Epidermal melanocyte (primary cell): ENCODE measurements around the gene FAM169A.
"Not testable (repeated sequence)": the region's sequence is repeated elsewhere in the genome, so short reads cannot be mapped to it uniquely, and the experiment has no call there.

Experiments
- DNase-seq: peaks from one replicate; pipeline ENCODE4 v3.0.0; 2011; ENCODE audit warnings: low spot score; ENCODE audit not compliant: insufficient read length

FAM169A gene

DNA sequence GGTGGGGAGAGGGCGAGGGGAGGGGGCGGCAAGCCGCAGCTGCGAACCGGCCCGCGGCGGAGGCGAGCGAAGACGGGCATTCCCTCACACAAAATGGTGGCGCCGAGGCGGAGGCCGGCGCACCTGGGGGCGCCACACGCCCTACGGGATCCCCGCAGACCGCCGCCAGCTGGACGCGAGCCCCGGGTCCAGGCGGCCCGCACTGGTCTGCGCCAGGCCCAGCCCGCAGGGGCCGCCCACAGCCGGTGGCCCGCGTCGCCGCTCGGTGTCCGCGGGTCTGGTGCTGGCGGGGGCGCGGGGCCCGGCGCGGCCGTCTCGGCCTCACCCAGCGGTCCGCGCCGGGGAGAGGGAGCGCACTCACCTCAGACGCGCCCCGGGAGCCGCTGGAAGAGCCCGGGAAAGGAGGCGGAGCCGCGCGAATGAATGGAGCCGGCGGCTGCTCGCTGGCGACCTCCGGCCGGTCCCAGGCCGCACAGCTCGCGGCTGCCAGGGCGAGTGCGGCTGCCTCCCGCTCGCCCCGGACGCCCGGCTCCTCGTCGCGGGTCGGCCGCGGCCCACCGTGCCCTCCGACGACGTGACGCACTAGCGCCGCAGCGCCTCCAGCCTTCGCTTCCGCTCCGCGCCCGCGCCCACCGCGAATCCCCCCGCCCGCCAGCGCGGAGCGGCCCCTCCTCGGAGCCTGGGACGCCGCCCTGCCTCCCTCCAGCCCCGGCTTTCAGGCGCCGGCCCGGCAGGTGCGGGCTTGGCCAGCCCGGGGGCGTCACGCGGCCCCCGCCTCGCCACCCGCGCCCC is at the start of gene FAM169A:
Gene FAM169A (minus strand): TSS at position 584 of the 792 bp plus-strand sequence. CDS start 24,711 bp downstream, outside the sequence.
- no peak for DNase-seq

- DNase-seq = no peak
These were observed 49.3 kb upstream of the FAM169A start for GRCh38 chr5:74915488-74915887.

DNA sequence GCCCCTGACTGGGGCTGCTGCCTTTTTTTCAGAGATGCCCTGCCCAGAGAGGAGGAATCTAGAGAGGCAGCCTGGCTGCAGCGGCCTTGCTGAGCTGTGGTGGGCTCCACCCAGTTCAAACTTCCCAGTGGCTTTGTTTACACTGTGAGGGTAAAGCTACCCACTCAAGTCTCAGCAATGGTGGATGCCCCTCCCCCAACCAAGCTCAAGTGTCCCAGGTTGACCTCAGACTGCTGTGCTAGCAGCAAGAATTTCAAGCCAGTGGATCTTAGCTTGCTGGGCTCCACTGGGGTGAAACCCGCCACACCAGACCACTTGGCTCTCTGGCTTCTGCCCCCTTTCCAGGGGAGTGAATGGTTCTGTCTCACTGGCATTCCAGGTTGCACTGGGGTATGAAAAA is 45.2 kb upstream of the FAM169A start:
- DNase-seq = not testable (repeated sequence)

- DNase-seq = not testable (repeated sequence)
These were observed 43.7 kb upstream of the FAM169A start for GRCh38 chr5:74909888-74910287.

GRCh38 chr5:74908237-74908636 is 42.0 kb upstream of the FAM169A start:
- DNase-seq = not testable (repeated sequence)

DNA sequence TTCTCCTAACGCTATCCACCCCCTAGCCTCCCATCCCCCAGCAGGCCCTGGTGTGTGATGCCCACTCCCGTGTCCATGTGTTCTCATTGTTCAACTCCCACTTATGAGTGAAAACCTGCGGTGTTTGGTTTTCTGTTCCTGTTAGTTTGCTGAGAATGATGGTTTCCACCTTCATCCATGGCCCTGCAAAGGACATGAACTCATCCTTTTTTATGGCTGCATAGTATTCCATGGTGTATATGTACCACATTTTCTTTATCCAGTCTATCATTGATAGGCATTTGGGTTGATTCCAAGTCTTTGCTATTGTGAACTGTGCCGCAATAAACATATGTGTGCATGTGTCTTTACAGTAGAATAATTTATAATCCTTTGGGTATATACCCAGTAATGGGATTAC is 38.5 kb upstream of the FAM169A start:
- not testable (repeated sequence) for DNase-seq

DNA sequence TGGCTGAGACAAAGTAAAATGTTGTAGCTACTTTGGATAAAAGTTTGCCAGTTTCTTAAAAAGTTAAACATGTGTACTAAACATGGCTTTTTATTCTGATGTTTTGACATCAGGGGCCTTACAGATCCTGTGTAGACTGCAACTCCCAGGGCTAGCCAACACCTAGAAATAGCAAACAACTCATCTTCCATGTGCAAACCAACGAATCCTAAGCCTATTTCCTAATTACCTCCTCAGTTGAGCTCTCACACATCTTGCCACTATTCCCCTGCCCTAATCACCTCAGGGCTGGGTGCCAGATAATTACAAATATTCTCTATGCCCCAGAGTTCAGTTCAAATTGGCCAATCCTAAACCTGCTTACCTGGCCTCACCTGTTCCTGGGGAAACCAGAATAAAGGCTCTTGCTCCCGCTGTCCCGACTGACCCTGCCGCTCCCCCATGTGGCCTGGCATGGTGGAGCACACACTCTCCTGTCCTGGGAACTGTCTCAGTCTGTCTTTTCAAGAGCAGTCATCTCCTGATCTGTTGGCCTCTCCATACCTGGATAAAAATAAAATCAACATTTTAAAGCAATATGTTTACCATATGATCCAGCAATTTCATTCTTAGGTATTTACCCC is 37.1 kb upstream of the FAM169A start:
- DNase-seq = no peak

- no peak for DNase-seq
These were observed 30.9 kb upstream of the FAM169A start for GRCh38 chr5:74897049-74897448.

DNA sequence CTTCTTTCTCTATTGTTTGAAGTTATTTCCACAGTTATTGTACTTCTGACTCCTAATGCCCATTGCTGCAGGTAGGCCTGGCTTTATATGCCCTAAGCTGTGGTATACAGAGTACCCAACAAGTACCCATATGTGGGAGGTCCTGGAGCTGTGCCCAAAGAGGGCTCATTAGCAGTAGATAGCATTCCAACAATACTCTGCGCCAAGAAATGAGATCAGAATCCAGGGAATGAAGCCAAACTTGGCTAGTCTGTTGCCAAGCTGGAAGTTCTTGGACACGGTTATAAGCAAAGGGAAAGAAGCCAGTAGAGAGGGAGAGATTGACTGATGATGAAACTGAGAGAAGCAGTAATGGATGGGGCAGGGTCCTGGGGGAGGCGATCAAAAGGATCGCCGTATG is 29.7 kb upstream of the FAM169A start:
- DNase-seq = no peak

- DNase-seq = no peak
These were observed 28.2 kb upstream of the FAM169A start for GRCh38 chr5:74894351-74894750.

DNA sequence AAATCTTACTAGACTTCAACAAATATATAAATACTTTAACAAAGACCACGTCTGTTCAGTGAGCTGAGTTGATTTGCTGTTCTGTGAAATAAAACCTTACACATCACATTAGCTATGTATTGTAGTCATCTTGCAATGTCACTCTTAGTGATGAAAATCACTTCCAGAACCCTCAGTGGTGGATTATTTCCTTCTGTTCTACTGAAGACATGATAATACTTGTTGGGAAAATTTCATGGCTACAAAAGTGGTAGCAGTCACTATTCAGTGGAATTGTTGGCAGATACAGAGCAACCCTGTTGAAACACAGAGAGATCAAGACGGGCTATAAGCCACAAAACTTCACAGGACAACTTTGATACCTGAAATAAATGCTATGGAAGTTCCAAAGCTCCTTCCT is 26.7 kb upstream of the FAM169A start:
- DNase-seq = no peak

- DNase-seq = no peak
These were observed 23.4 kb upstream of the FAM169A start for GRCh38 chr5:74889523-74890105.

DNA sequence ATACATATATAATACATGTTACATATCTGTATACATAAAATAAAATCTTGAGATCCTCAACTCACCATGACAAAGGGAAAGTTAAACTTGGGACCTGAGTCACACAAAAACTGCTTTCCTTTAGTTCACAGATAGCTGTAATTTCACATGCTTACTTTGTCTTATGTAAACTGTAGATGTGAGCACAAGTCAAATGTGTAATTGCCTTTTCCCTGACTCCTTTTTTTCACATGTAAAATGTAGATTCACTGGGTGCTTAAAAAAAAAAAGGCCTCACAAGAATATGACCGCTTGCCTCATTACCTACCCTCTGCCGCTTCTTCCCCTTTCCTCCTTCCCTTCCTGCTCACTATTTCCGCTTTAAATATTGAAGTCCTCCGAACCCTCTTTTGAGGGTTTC is 21.9 kb upstream of the FAM169A start:
- DNase-seq = no peak

DNA sequence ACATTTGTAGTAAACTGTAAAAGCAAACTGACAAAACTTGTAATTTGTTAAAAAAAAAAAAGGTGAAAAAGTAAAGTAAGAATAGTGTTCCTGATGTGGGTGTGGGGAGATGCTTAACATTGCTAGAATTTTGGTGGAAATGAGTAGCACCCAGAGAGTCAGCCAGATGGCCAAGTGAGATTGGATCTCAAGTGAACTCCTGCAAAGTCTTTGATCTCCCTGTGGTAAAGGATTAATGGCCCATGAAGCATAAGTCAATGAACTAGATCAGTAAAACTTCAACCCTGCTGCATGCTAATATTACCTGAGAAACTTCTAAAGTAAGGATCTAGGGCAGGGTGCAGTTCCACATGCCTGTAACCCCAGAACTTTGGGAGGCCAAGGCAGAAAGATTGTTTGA is 19.0 kb upstream of the FAM169A start:
- DNase-seq = no peak

DNA sequence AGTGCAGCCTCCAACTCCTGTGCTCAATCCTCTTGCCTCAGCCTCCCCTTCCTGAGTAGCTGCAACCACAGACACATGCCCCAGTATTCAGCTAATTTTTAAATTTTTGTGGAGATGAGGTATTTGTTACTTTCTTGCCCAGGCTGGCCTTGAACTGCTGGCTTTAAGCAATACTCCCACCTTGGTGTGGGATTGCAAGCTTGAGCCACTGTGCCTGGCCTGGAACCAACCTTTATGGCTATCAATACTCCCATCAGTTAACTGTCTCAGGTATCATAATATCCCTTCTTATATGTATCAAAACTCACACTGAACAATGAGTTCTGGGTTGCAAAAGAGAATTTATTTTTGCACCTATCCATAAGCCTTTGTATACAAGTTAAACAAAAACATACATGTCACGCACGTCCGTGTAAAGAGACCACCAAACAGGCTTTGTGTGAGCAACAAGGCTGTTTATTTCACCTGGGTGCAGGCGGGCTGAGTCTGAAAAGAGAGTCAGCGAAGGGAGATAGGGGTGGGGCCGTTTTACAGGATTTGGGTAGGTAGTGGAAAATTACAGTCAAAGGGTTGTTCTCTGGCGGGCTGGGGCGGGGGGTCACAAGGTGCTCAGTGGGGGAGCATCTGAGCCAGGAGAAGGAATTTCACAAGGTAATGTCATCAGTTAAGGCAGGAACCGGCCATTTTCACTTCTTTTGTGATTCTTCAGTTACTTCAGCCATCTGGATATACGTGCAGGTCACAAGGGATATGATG is 16.4 kb upstream of the FAM169A start:
- not testable (repeated sequence) for DNase-seq

- peak; percentile 26 for DNase-seq
These were observed 11.6 kb upstream of the FAM169A start for GRCh38 chr5:74877624-74878304.

DNA sequence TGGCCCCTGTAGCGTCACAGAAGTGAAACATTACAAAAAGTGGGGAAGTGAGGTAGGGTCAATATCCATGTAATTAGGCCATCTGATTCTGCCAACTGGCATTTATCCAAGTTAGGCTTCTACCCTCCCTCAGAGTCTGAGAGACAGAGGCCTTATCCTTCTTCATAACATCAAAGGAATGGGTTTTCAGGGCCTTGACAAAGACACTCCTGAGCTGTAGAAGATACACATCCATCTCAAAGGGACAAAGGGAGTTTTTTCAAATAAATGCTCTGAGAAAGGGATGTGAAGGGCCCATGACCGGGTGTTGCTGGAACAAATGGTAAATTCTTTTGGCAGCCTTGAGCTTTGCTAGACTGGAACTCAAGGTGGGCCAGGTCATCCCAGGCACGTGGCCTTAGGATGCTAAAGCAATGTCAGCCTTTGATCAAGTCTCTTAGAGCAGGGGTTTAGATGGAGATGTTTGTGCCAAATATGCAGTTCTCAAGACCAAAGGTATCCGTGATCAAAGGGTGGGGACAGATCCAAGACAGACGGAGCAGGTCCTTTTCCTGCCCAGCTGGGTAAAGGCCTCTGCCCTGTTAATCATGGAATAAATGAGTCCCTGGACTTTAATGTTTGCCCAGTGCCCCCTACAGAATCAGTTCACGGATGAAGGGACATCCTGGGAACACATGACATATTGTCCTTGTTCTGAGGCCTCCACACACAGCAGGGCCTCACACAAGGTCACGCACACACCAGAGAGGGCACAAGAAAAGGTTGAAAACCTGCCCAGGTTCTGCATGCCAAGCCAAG is 10.0 kb upstream of the FAM169A start:
- no peak for DNase-seq

GRCh38 chr5:74873525-74874249 is 7.5 kb upstream of the FAM169A start:
- DNase-seq = no peak

- no peak for DNase-seq
These were observed 4.3 kb upstream of the FAM169A start for GRCh38 chr5:74870299-74871067.
